ENCODE measurements around the gene HCK. TPM values are rescaled to one million over a fixed set of nuclear protein-coding genes. Genes with fewer than 3 reads are reported as not detected.

HCK gene
- total RNA-seq, 1 donor from 2014 or later = not detected

DNA sequence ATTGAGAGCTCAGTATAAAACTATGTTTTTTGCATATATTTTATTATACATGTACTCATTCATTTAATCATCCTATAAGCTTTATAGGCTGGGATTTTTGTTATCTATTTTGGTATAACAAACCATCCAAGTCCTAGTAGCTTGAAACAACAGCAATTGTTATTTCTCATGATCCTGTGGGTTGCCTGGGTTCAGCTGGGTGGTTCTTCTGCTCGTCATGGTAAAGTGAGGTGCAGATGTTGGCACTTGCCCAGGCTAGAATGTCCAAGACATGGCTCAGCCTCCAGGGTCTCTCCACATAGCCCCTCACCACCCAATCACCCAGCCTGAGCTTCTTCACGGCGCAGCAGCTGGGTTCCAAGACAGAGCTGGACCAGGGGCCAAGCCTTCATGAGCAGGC is 36.7 kb downstream of the HCK start:
- peaks cover 19% of the 10 kb centered on the region for H3K4me1 Mint-ChIP-seq
- H3K4me3 Mint-ChIP-seq = no peak overlapping the region
- H3K27ac Mint-ChIP-seq (ENCODE audit: unreplicated experiment) = no peak overlapping the region
- DNase-seq (ENCODE audit: low read depth, low spot score) = no peak
- peaks cover 21% of the 10 kb centered on the region for H3K27me3 Mint-ChIP-seq (ENCODE audit: low read depth)
- H3K36me3 Mint-ChIP-seq (ENCODE audit: low read depth) = no peaks in the 10 kb centered on the region
- TF ChIP-seq, protein P1, sequence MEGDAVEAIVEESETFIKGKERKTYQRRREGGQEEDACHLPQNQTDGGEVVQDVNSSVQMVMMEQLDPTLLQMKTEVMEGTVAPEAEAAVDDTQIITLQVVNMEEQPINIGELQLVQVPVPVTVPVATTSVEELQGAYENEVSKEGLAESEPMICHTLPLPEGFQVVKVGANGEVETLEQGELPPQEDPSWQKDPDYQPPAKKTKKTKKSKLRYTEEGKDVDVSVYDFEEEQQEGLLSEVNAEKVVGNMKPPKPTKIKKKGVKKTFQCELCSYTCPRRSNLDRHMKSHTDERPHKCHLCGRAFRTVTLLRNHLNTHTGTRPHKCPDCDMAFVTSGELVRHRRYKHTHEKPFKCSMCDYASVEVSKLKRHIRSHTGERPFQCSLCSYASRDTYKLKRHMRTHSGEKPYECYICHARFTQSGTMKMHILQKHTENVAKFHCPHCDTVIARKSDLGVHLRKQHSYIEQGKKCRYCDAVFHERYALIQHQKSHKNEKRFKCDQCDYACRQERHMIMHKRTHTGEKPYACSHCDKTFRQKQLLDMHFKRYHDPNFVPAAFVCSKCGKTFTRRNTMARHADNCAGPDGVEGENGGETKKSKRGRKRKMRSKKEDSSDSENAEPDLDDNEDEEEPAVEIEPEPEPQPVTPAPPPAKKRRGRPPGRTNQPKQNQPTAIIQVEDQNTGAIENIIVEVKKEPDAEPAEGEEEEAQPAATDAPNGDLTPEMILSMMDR (conservative IDR thresholded peaks at IDR 0.05) = no peak
- no peaks in the 10 kb centered on the region for H3K9me3 Mint-ChIP-seq

DNA sequence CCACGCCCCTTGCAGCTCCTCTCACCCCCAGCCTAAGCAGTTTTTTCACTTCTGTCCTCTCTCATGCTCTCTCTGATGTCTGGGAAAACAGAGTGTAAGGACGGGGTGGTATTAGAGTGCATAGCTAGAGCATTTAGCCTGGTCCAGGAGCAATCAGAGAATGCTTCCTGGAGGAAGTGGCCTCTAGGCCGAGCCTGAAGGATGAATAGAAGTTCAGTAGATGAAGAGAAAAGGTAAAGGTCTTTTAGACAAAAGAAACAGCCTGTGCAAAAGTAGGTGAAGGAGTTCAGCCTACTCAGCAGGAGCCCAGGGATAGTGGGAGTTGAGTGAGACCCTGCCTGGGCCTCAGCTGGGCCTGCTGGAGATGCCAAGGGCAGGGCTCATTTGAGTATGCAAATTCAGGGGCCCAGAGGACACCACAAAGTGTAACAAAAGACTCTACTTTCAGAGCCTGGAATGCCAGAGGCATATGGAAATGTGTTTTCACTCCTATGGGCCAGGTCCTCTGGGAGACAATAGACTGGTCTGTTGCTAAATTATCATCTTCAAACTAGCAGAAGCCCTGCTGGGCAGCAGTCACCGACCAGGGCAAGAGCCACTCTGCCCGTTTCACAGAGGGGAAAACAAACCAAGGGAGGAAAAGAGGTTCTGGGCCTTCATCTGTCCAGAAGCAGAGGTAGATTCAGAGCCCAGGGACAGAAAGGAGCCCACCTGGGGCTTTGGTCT is 37.8 kb downstream of the HCK start:
- no peak overlapping the region for H3K27ac Mint-ChIP-seq (ENCODE audit: unreplicated experiment)
- H3K4me3 Mint-ChIP-seq = no peak overlapping the region
- H3K36me3 Mint-ChIP-seq (ENCODE audit: low read depth) = no peaks in the 10 kb centered on the region

DNA sequence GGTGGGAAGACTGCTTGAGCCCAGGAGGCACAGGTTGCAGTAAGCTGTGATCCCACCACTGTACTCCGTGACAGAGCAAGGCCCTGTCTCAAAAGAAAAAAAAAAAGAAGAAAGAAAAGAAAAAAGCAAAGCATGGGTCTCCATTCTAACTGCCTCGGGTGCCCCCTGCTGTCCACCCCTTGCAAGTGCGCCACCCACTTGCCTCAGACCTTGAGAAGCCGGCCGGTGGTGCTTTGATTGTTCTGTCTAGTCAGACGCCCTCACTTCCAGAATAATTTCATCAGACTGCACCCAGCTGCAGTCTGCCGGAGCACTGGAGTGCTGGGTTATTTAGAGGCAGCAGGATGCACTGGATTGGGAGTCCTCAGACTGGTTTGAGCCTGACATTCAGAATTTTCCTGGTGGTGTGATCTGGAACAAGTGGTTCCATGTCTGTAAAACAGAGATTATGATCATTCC is 39.9 kb downstream of the HCK start:
- Mint-ChIP-seq H3K9me3 (no peaks in the 10 kb centered on the region), H3K4me1 (peaks cover 19% of the 10 kb centered on the region), H3K36me3 (ENCODE audit: low read depth) (no peaks in the 10 kb centered on the region), H3K27ac (ENCODE audit: unreplicated experiment) (no peak overlapping the region), H3K4me3 (no peak overlapping the region), H3K27me3 (ENCODE audit: low read depth) (peaks cover 29% of the 10 kb centered on the region)
- TF ChIP-seq, protein P1 (conservative IDR thresholded peaks at IDR 0.05) = peak; percentile 100
- DNase-seq (ENCODE audit: low read depth, low spot score) = peak; percentile 97

More for the DNA sequence above, 37.8 kb downstream of the HCK start:
- TF ChIP-seq, protein P1 (conservative IDR thresholded peaks at IDR 0.05) = no peak
- H3K9me3 Mint-ChIP-seq = no peaks in the 10 kb centered on the region
- H3K27me3 Mint-ChIP-seq (ENCODE audit: low read depth) = peaks cover 29% of the 10 kb centered on the region
- H3K4me1 Mint-ChIP-seq = peaks cover 19% of the 10 kb centered on the region
- DNase-seq (ENCODE audit: low read depth, low spot score) = no peak

DNA sequence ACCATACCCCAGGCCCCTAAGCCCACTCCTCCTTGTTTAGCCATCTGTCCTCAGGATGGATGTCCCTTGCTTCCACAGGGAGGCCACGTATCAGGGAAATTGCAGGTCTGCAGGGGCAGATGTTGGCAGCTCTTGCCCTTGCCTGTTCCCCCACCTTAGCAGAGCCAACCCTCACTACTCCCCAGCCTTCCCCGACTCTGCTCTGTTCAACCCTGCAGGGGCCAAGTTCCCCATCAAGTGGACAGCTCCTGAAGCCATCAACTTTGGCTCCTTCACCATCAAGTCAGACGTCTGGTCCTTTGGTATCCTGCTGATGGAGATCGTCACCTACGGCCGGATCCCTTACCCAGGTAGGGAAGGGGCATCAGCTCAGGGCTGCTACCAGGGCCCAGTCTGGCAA is 46.7 kb downstream of the HCK start:
- Mint-ChIP-seq H3K27me3 (ENCODE audit: low read depth) (peaks cover 68% of the 10 kb centered on the region), H3K36me3 (ENCODE audit: low read depth) (no peaks in the 10 kb centered on the region), H3K4me3 (no peak overlapping the region), H3K9me3 (no peaks in the 10 kb centered on the region), H3K4me1 (no peaks in the 10 kb centered on the region), H3K27ac (ENCODE audit: unreplicated experiment) (no peak overlapping the region)
- TF ChIP-seq, protein P1 (conservative IDR thresholded peaks at IDR 0.05) = no peak
- no peak for DNase-seq (ENCODE audit: low read depth, low spot score)

DNA sequence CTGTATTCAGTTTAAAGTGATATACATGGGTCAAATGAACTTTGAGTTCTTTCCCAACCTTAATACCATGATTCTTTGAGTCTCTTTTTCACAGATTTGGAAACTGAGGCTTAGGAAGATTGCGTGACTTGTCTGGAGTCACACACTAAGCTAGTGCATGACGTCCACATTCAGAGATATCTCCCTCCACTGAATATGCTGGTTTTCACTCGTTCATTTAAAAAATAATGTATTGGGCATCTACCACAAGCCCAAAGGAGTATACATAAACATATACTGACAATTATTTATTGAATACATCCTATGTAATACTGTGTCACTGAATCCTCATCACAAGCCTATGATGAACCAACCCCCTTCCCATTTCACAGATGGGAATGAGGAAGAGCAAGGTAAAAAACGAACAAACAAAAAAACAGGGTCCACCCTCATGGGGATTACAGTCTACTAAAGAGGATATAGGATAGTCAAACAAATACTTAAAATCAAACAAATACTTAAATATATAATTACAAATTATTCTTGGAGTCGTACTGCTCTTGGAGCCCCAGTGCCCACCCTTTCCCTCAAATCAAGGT is 56.9 kb downstream of the HCK start:
- Mint-ChIP-seq H3K27ac (ENCODE audit: unreplicated experiment) (no peak overlapping the region), H3K9me3 (no peaks in the 10 kb centered on the region), H3K27me3 (ENCODE audit: low read depth) (peaks cover 27% of the 10 kb centered on the region), H3K36me3 (ENCODE audit: low read depth) (no peaks in the 10 kb centered on the region), H3K4me3 (peak overlapping the region; percentile 91), H3K4me1 (peaks cover 26% of the 10 kb centered on the region)
- no peak for DNase-seq (ENCODE audit: low read depth, low spot score)
- TF ChIP-seq, protein P1 (conservative IDR thresholded peaks at IDR 0.05) = no peak
